ENCODE results near the gene AGAP3.

AGAP3 gene

GRCh38 chr7:151093748-151094147, 7.5 kb downstream of the AGAP3 start:
- Histone ChIP-seq H3K4me2 (ENCODE audit: insufficient read depth, low read length) (no peak overlapping the region), H3K36me3 (ENCODE audit: insufficient read depth, low read length) (no peaks in the 10 kb centered on the region), H3K9ac (ENCODE audit: low read depth, low read length) (no peak overlapping the region), H3K4me3 (ENCODE audit: low read depth in 1 of 2, low read length in 2 of 2) (no peak overlapping the region), H3K27me3 (ENCODE audit: insufficient read depth, low read length, poor library complexity) (no peaks in the 10 kb centered on the region), H2AFZ (ENCODE audit: low read depth, low read length) (no peak overlapping the region), H3K79me2 (ENCODE audit: insufficient read depth, low read length) (peaks cover 2% of the 10 kb centered on the region; the same call in 1 of the 2 replicates), H4K20me1 (ENCODE audit: insufficient read depth, low read length) (peaks cover 19% of the 10 kb centered on the region), H3K27ac (ENCODE audit: low read length) (no peak overlapping the region), H3K9me3 (ENCODE audit: insufficient read depth, low read length, severe bottlenecking) (no peaks in the 10 kb centered on the region), H3K4me1 (ENCODE audit: insufficient read depth, low read length) (no peaks in the 10 kb centered on the region)
- ATAC-seq (ENCODE audit: insufficient read depth, low read depth) = no peak
- DNase-seq = no peak
- TF ChIP-seq CTCF (IDR thresholded peaks at IDR 0.05; ENCODE audit: borderline replicate concordance, extremely low read depth, low read length, poor library complexity, severe bottlenecking) (no peak), EZH2 (IDR thresholded peaks at IDR 0.05; ENCODE audit: borderline replicate concordance, low read depth, low read length, severe bottlenecking) (no peak)

- Histone ChIP-seq H3K4me1 (ENCODE audit: insufficient read depth, low read length) (no peaks in the 10 kb centered on the region), H3K4me2 (ENCODE audit: insufficient read depth, low read length) (no peak overlapping the region), H3K27me3 (ENCODE audit: insufficient read depth, low read length, poor library complexity) (no peaks in the 10 kb centered on the region), H2AFZ (ENCODE audit: low read depth, low read length) (no peak overlapping the region), H3K9me3 (ENCODE audit: insufficient read depth, low read length, severe bottlenecking) (no peaks in the 10 kb centered on the region), H4K20me1 (ENCODE audit: insufficient read depth, low read length) (peaks cover 13% of the 10 kb centered on the region; the same call in 1 of the 2 replicates), H3K36me3 (ENCODE audit: insufficient read depth, low read length) (no peaks in the 10 kb centered on the region), H3K9ac (ENCODE audit: low read depth, low read length) (no peak overlapping the region), H3K27ac (ENCODE audit: low read length) (no peak overlapping the region), H3K79me2 (ENCODE audit: insufficient read depth, low read length) (no peaks in the 10 kb centered on the region; the same call in 1 of the 2 replicates), H3K4me3 (ENCODE audit: low read depth in 1 of 2, low read length in 2 of 2) (no peak overlapping the region)
- DNase-seq (no peak), ATAC-seq (ENCODE audit: insufficient read depth, low read depth) (no peak)
- TF ChIP-seq CTCF (IDR thresholded peaks at IDR 0.05; ENCODE audit: borderline replicate concordance, extremely low read depth, low read length, poor library complexity, severe bottlenecking) (no peak), EZH2 (IDR thresholded peaks at IDR 0.05; ENCODE audit: borderline replicate concordance, low read depth, low read length, severe bottlenecking) (no peak)
Measured at GRCh38 chr7:151094675-151095074, 8.4 kb downstream of the AGAP3 start.

GRCh38 chr7:151095123-151095797, 9.0 kb downstream of the AGAP3 start:
- H3K79me2 ChIP-seq (ENCODE audit: insufficient read depth, low read length) = no peaks in the 10 kb centered on the region; the same call in 1 of the 2 replicates
- no peak overlapping the region for H2AFZ ChIP-seq (ENCODE audit: low read depth, low read length)
- no peak overlapping the region for H3K9ac ChIP-seq (ENCODE audit: low read depth, low read length)
- ATAC-seq (ENCODE audit: insufficient read depth, low read depth) (no peak), DNase-seq (no peak)
- H4K20me1 ChIP-seq (ENCODE audit: insufficient read depth, low read length) = peaks cover 16% of the 10 kb centered on the region; the same call in 1 of the 2 replicates
- no peaks in the 10 kb centered on the region for H3K4me1 ChIP-seq (ENCODE audit: insufficient read depth, low read length)
- H3K27ac ChIP-seq (ENCODE audit: low read length) = no peak overlapping the region
- H3K27me3 ChIP-seq (ENCODE audit: insufficient read depth, low read length, poor library complexity) = no peaks in the 10 kb centered on the region
- peak; percentile 4 for TF ChIP-seq CTCF (IDR thresholded peaks at IDR 0.05; ENCODE audit: borderline replicate concordance, extremely low read depth, low read length, poor library complexity, severe bottlenecking)
- TF ChIP-seq EZH2 (IDR thresholded peaks at IDR 0.05; ENCODE audit: borderline replicate concordance, low read depth, low read length, severe bottlenecking) = no peak
- no peak overlapping the region for H3K4me2 ChIP-seq (ENCODE audit: insufficient read depth, low read length)
- H3K36me3 ChIP-seq (ENCODE audit: insufficient read depth, low read length) = no peaks in the 10 kb centered on the region
- no peaks in the 10 kb centered on the region for H3K9me3 ChIP-seq (ENCODE audit: insufficient read depth, low read length, severe bottlenecking)
- no peak overlapping the region for H3K4me3 ChIP-seq (ENCODE audit: low read depth in 1 of 2, low read length in 2 of 2)

Data from DND-41 (cell line).